SU-DHL-6 (cell line): ENCODE results near the gene MYO6.

Experiments
- H2AFZ ChIP-seq: fragments of 200-600 bp; sonication (generic); 2 replicates; pipeline ENCODE4 v1.6.1; 2014; ENCODE audit warnings: low read depth, mild to moderate bottlenecking, moderate library complexity, mixed read lengths, antibody characterized with exemption, low read length; ENCODE audit not compliant: severe bottlenecking
- H3F3A ChIP-seq: fragments of 200-600 bp; shearing (Covaris generic); 2 replicates; pipeline ENCODE4 v1.6.0; 2016; ENCODE audit warnings: antibody characterized with exemption, mild to moderate bottlenecking; ENCODE audit not compliant: insufficient read depth
- H3K27ac ChIP-seq: fragments of 200-600 bp; sonication (generic); 2 replicates; pipeline ENCODE4 v1.5.1; 2016; ENCODE audit warnings: low read depth, mild to moderate bottlenecking, low read length, moderate library complexity, mixed read lengths
- H3K27me3 ChIP-seq: fragments of 200-600 bp; sonication (generic), shearing (Covaris generic); 2 replicates; pipeline ENCODE4 v1.6.0; 2014; ENCODE audit warnings: mild to moderate bottlenecking, low read length
- H3K36me3 ChIP-seq: fragments of 200-600 bp; sonication (generic); 2 replicates; pipeline ENCODE4 v1.6.1; 2014; ENCODE audit warnings: mild to moderate bottlenecking, low read length, mixed read lengths
- H3K4me2 ChIP-seq: fragments of 300-600, 200-600 bp; shearing (Covaris generic), sonication (generic); 2 replicates; pipeline ENCODE4 v1.6.0; 2014; ENCODE audit warnings: low read length, low read depth, mild to moderate bottlenecking; ENCODE audit not compliant: poor library complexity, severe bottlenecking
- H3K4me3 ChIP-seq: fragments of 200-600 bp; sonication (generic); 2 replicates; pipeline ENCODE4 v1.5.1; 2014; ENCODE audit warnings: antibody characterized with exemption, low read length, mild to moderate bottlenecking, mixed read lengths; ENCODE audit not compliant: insufficient read depth, poor library complexity, severe bottlenecking
- H3K79me2 ChIP-seq: fragments of 200-600 bp; sonication (generic); 2 replicates; pipeline ENCODE4 v1.6.1; 2014; ENCODE audit warnings: mild to moderate bottlenecking, low read length, moderate library complexity; ENCODE audit not compliant: insufficient read depth
- H3K9ac ChIP-seq: fragments of 200-600 bp; sonication (generic); 2 replicates; pipeline ENCODE4 v1.7.0; 2014; ENCODE audit warnings: mild to moderate bottlenecking, low read length
- H3K9me2 ChIP-seq: fragments of 200-600 bp; sonication (generic); replicated peaks from 2 replicates; pipeline ENCODE4 v1.6.1; 2014; ENCODE audit warnings: low read length; ENCODE audit not compliant: insufficient read depth
- H3K9me3 ChIP-seq: fragments of 200-600 bp; sonication (generic); 2 replicates; pipeline ENCODE4 v1.6.1; 2014; ENCODE audit warnings: low read length, mixed read lengths; ENCODE audit not compliant: insufficient read depth
- H4K20me1 ChIP-seq: fragments of 200-600 bp; sonication (generic); 2 replicates; pipeline ENCODE4 v1.6.1; 2014; ENCODE audit warnings: low read depth, mild to moderate bottlenecking, antibody characterized with exemption, low read length, moderate library complexity, mixed read lengths
- CTCF ChIP-seq: fragments of 200-600 bp; sonication (generic); IDR thresholded peaks from one replicate; pipeline ENCODE4 v1.5.1; 2017; ENCODE audit warnings: antibody characterized with exemption, mild to moderate bottlenecking, low read length, moderate library complexity; ENCODE audit not compliant: insufficient read depth, poor library complexity, severe bottlenecking
- EZH2phosphoT487 ChIP-seq: fragments of 200-600 bp; sonication (generic), shearing (Covaris generic); conservative IDR thresholded peaks from 2 replicates; pipeline ENCODE4 v1.6.1; 2018; ENCODE audit warnings: mild to moderate bottlenecking, antibody characterized with exemption, low read length, moderate library complexity, mixed read lengths

The MYO6 gene

GRCh38 chr6:75759207-75759606, 10.2 kb downstream of the MYO6 start:
- 0 out of 2 replicates have a peak, but pooled peaks cover 3% of the 10 kb centered on the region for H3F3A ChIP-seq
- no peaks in the 10 kb centered on the region for H3K36me3 ChIP-seq
- no peak overlapping the region for H3K27ac ChIP-seq
- H3K9me3 ChIP-seq: no peaks in the 10 kb centered on the region
- no peak overlapping the region for H3K9ac ChIP-seq
- no peaks in the 10 kb centered on the region for H3K27me3 ChIP-seq
- TF ChIP-seq CTCF (no peak), EZH2phosphoT487 (no peak)
- no peak overlapping the region for H2AFZ ChIP-seq
- no peak overlapping the region for H3K4me2 ChIP-seq
- H3K79me2 ChIP-seq: no peaks in the 10 kb centered on the region
- no peak overlapping the region for H3K4me3 ChIP-seq
- H3K9me2 ChIP-seq: no peaks in the 10 kb centered on the region
- H4K20me1 ChIP-seq: no peaks in the 10 kb centered on the region

- TF ChIP-seq EZH2phosphoT487 (no peak), CTCF (no peak)
- no peaks in the 10 kb centered on the region for H3K9me2 ChIP-seq
Observed at GRCh38 chr6:75760320-75760719, 11.3 kb downstream of the MYO6 start.

DNA sequence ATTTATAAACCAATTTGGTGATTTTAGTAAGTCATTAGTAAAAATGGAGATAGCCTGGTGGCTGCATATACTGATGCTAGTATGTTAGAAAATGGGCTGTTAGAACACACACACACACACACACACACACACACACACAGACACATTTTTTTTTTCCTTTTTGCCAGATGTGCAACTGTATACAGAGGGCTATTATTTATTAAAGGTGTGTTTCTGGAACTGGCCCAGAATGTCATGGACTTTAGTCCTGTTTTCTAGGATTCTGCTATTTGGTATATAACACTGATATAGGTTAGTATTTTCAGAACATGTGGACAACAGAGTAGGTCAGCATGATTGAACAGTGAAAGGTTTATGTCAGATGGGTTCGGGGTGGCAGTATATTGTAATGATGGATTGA, 12.4 kb downstream of the MYO6 start:
- Histone ChIP-seq H3K9ac (no peak overlapping the region), H3K27ac (no peak overlapping the region), H3K4me2 (no peak overlapping the region), H2AFZ (no peak overlapping the region), H3K79me2 (no peaks in the 10 kb centered on the region), H3K27me3 (no peaks in the 10 kb centered on the region), H3F3A (0 out of 2 replicates have a peak, but pooled peaks cover 3% of the 10 kb centered on the region), H3K36me3 (no peaks in the 10 kb centered on the region), H3K4me3 (no peak overlapping the region), H3K9me2 (no peaks in the 10 kb centered on the region), H4K20me1 (no peaks in the 10 kb centered on the region), H3K9me3 (no peaks in the 10 kb centered on the region)
- TF ChIP-seq EZH2phosphoT487 (no peak), CTCF (no peak)

More at GRCh38 chr6:75760320-75760719, 11.3 kb downstream of the MYO6 start:
- Histone ChIP-seq H3F3A (0 out of 2 replicates have a peak, but pooled peaks cover 3% of the 10 kb centered on the region), H3K27ac (no peak overlapping the region), H2AFZ (no peak overlapping the region), H3K79me2 (no peaks in the 10 kb centered on the region), H3K27me3 (no peaks in the 10 kb centered on the region), H3K9ac (no peak overlapping the region), H3K9me3 (no peaks in the 10 kb centered on the region), H3K4me2 (no peak overlapping the region), H3K4me3 (no peak overlapping the region), H3K36me3 (no peaks in the 10 kb centered on the region), H4K20me1 (no peaks in the 10 kb centered on the region)
